IMR-90 (cell line): ENCODE results near the gene PRC1. TPM values are rescaled to one million over a fixed set of nuclear protein-coding genes. Genes with fewer than 3 reads are reported as not detected.
A peak's percentile ranks its signal among the peaks of the same experiment; 100 is the strongest.

Experiments
- ATAC-seq: fragments of 200-7000 bp; cut with Tn5 transposase; 2 replicates; pipeline ENCODE4 v1.9.1; 2020; ENCODE audit warnings: low read depth, mild to moderate bottlenecking, moderate library complexity
- BruUV-seq: library from RNA; stranded (reverse); fragments of 400-500 nt; replicated peaks from 2 replicates; lab custom pipeline; 2021; lab: Mats Ljungman, UMichigan
- CTCF ChIA-PET: fragments of 300-600 bp; formaldehyde crosslinking; extraction: SDS; loops from one replicate; lab custom pipeline; 2021; ENCODE audit warnings: antibody characterized with exemption; lab: Yijun Ruan, JAX
- POLR2A ChIA-PET: fragments of 300-600 bp; sonication (Branson Sonifier 250); formaldehyde crosslinking; loops from one replicate; lab custom pipeline; 2022; ENCODE audit warnings: antibody characterized with exemption; ENCODE audit not compliant: unreplicated experiment; lab: Charles Lee
- DNase-seq: peaks from one replicate; pipeline ENCODE4 v3.0.0; 2013
- H2AFZ ChIP-seq: replicated peaks from 2 replicates; pipeline ENCODE3; 2013; ENCODE audit warnings: low read length, mild to moderate bottlenecking; ENCODE audit not compliant: poor library complexity
- H2AK5ac ChIP-seq: 2 replicates; pipeline ENCODE4 v1.6.1; 2013; ENCODE audit warnings: low read depth, low read length, inconsistent platforms
- H2AK9ac ChIP-seq: replicated peaks from 2 replicates; pipeline ENCODE3; 2013; ENCODE audit warnings: mild to moderate bottlenecking, low read depth, low read length, moderate library complexity; ENCODE audit not compliant: poor library complexity
- H2BK120ac ChIP-seq: 2 replicates; pipeline ENCODE4 v1.6.1; 2013; ENCODE audit warnings: low read depth, low read length, inconsistent platforms
- H2BK15ac ChIP-seq: 3 replicates; pipeline ENCODE4 v1.6.1; 2013; ENCODE audit warnings: low read depth, low read length, inconsistent platforms
- H2BK20ac ChIP-seq: 2 replicates; pipeline ENCODE4 v1.6.1; 2013; ENCODE audit warnings: low read depth, mild to moderate bottlenecking, inconsistent platforms, low read length, moderate library complexity
- H2BK5ac ChIP-seq: 2 replicates; pipeline ENCODE4 v1.6.1; 2013; ENCODE audit warnings: mild to moderate bottlenecking, low read depth, low read length, inconsistent platforms; ENCODE audit not compliant: poor library complexity, severe bottlenecking
- H3K14ac ChIP-seq: replicated peaks from 2 replicates; pipeline ENCODE4 v1.6.1; 2013; ENCODE audit warnings: low read depth, low read length, inconsistent platforms
- H3K18ac ChIP-seq: 2 replicates; pipeline ENCODE4 v1.6.1; 2013; ENCODE audit warnings: low read depth, low read length, control low read depth
- H3K23ac ChIP-seq: 2 replicates; pipeline ENCODE4 v1.6.1; 2013; ENCODE audit warnings: low read depth, low read length, inconsistent platforms
- H3K27ac ChIP-seq: 2 replicates; pipeline ENCODE4 v1.5.1; 2013; ENCODE audit warnings: mild to moderate bottlenecking, control low read depth, low read length; ENCODE audit not compliant: insufficient read depth
- H3K27me3 ChIP-seq: 2 replicates; pipeline ENCODE4 v1.6.1; 2013; ENCODE audit warnings: low read length; ENCODE audit not compliant: control insufficient read depth, insufficient read depth
- H3K36me3 ChIP-seq: 2 replicates; pipeline ENCODE4 v1.6.1; 2013; ENCODE audit warnings: low read length, mixed read lengths; ENCODE audit not compliant: control insufficient read depth, insufficient read depth
- H3K4ac ChIP-seq: 2 replicates; pipeline ENCODE4 v1.6.1; 2013; ENCODE audit warnings: low read depth, low read length, inconsistent platforms
- H3K4me1 ChIP-seq: 2 replicates; pipeline ENCODE4 v1.6.1; 2013; ENCODE audit warnings: low read length, mixed read lengths; ENCODE audit not compliant: control insufficient read depth, insufficient read depth
- H3K4me2 ChIP-seq: 2 replicates; pipeline ENCODE4 v1.6.1; 2013; ENCODE audit warnings: low read depth, mild to moderate bottlenecking, control low read depth, low read length, moderate library complexity
- H3K4me3 ChIP-seq: 2 replicates; pipeline ENCODE4 v1.5.1; 2013; ENCODE audit warnings: low read depth, mild to moderate bottlenecking, control low read depth, low read length, moderate library complexity; ENCODE audit not compliant: insufficient read depth
- H3K56ac ChIP-seq: 2 replicates; pipeline ENCODE4 v1.6.1; 2013; ENCODE audit warnings: low read length, inconsistent platforms; ENCODE audit not compliant: insufficient read depth; ENCODE audit errors: extremely low read depth
- H3K79me1 ChIP-seq, 2 experiments: 2 replicates each; pipeline ENCODE4 v1.6.1; 2013; ENCODE audit warnings: low read length in 2 of 2, inconsistent platforms in 1 of 2, low read depth in 1 of 2
- H3K9ac ChIP-seq: 2 replicates; pipeline ENCODE4 v1.6.1; 2013; ENCODE audit warnings: low read depth, low read length, control low read depth
- H3K9me1 ChIP-seq: 2 replicates; pipeline ENCODE4 v1.6.1; 2013; ENCODE audit warnings: low read length, inconsistent platforms; ENCODE audit not compliant: insufficient read depth
- H3K9me3 ChIP-seq: 2 replicates; pipeline ENCODE4 v1.6.1; 2013; ENCODE audit warnings: low read length; ENCODE audit not compliant: control insufficient read depth, insufficient read depth
- H4K20me1 ChIP-seq: 2 replicates; pipeline ENCODE4 v1.6.1; 2013; ENCODE audit warnings: low read length, inconsistent platforms; ENCODE audit not compliant: insufficient read depth
- H4K5ac ChIP-seq: 2 replicates; pipeline ENCODE4 v1.6.1; 2013; ENCODE audit warnings: mild to moderate bottlenecking, low read depth, low read length, control low read depth
- H4K8ac ChIP-seq, 2 experiments: 2 replicates each; pipeline ENCODE4 v1.6.1; 2013; ENCODE audit warnings: low read depth in 2 of 2, low read length in 2 of 2, control low read depth in 1 of 2, inconsistent platforms in 1 of 2
- H4K91ac ChIP-seq: 2 replicates; pipeline ENCODE4 v1.6.1; 2013; ENCODE audit warnings: low read depth, low read length, inconsistent platforms; ENCODE audit not compliant: insufficient read depth
- BHLHE40 ChIP-seq: fragments of 150-350 bp; IDR thresholded peaks from 2 replicates; pipeline ENCODE4 v1.6.1; 2016; ENCODE audit warnings: mild to moderate bottlenecking, low read depth, low read length
- CEBPB ChIP-seq: IDR thresholded peaks from 2 replicates; pipeline ENCODE4 v1.6.1; 2012; ENCODE audit warnings: low read depth, low read length, improper control_type of control experiment
- CHD1 ChIP-seq: IDR thresholded peaks from 2 replicates; pipeline ENCODE4 v1.6.1; 2012; ENCODE audit warnings: low read depth, low read length, improper control_type of control experiment
- CTCF ChIP-seq: conservative IDR thresholded peaks from 2 replicates; pipeline ENCODE4 v1.5.1; 2012; ENCODE audit warnings: mild to moderate bottlenecking, low read depth, low read length, improper control_type of control experiment
- ELK1 ChIP-seq: fragments of 150-350 bp; IDR thresholded peaks from 2 replicates; pipeline ENCODE4 v1.6.1; 2016; ENCODE audit warnings: low read depth, mild to moderate bottlenecking, low read length, moderate library complexity, borderline replicate concordance
- FOS ChIP-seq: fragments of 150-350 bp; IDR thresholded peaks from 2 replicates; pipeline ENCODE4 v1.6.1; 2016; ENCODE audit warnings: low read depth, low read length
- MAFK ChIP-seq: IDR thresholded peaks from 2 replicates; pipeline ENCODE4 v1.6.1; 2012; ENCODE audit warnings: low read depth, low read length, improper control_type of control experiment
- MAZ ChIP-seq: IDR thresholded peaks from 2 replicates; pipeline ENCODE4 v1.6.1; 2012; ENCODE audit warnings: low read depth, mild to moderate bottlenecking, low read length, improper control_type of control experiment, moderate library complexity, borderline replicate concordance
- MXI1 ChIP-seq: IDR thresholded peaks from 2 replicates; pipeline ENCODE4 v1.6.1; 2012; ENCODE audit warnings: low read depth, mild to moderate bottlenecking, low read length, moderate library complexity, borderline replicate concordance
- NFE2L2 ChIP-seq: fragments of 150-350 bp; IDR thresholded peaks from 2 replicates; pipeline ENCODE4 v1.6.1; 2016; ENCODE audit warnings: low read depth, mild to moderate bottlenecking, low read length
- POLR2A ChIP-seq: IDR thresholded peaks from 2 replicates; pipeline ENCODE4 v1.6.1; 2012; ENCODE audit warnings: mild to moderate bottlenecking, low read depth, low read length
- RAD21 ChIP-seq: IDR thresholded peaks from 2 replicates; pipeline ENCODE4 v1.6.1; 2012; ENCODE audit warnings: low read length, improper control_type of control experiment
- RFX5 ChIP-seq: IDR thresholded peaks from 2 replicates; pipeline ENCODE4 v1.8.0; 2012; ENCODE audit warnings: low read depth, mild to moderate bottlenecking, low read length, moderate library complexity
- SMC3 ChIP-seq: fragments of 150-350 bp; IDR thresholded peaks from 2 replicates; pipeline ENCODE4 v1.6.1; 2016; ENCODE audit warnings: low read depth, mild to moderate bottlenecking, antibody characterized with exemption, low read length, moderate library complexity
- USF2 ChIP-seq: fragments of 150-350 bp; IDR thresholded peaks from 2 replicates; pipeline ENCODE4 v1.6.1; 2017; ENCODE audit warnings: mild to moderate bottlenecking, antibody characterized with exemption, low read length, low read depth
- WGBS, 2 experiments: methylation state at CpG; one replicate each; pipeline versions ENCODE4 v1.1.5 to v1.1.7; 2013; ENCODE audit warnings: missing lambda C conversion rate in 2 of 2; ENCODE audit not compliant: insufficient read length in 1 of 2; ENCODE audit errors: extremely low coverage in 2 of 2; 5-methylcytosine and 5-hydroxymethylcytosine counted together
- dilution Hi-C: fragments of 300-500 bp; cut with HindIII; formaldehyde crosslinking; loops from one replicate; pipeline ENCODE4 v1.14.3; 2018; ENCODE audit warnings: low sequenced_read_pairs; ENCODE audit not compliant: unreplicated experiment
- in situ Hi-C: fragments of 300-500 bp; cut with MboI; formaldehyde crosslinking; loops from 3 replicates; pipeline ENCODE4 v1.14.3; 2019; ENCODE audit warnings: low sequenced_read_pairs, inconsistent platforms, mixed read lengths
- intact Hi-C: fragments of 100-400 bp; cut with micrococcal nuclease; formaldehyde crosslinking; loops from 2 replicates; pipeline ENCODE4 v1.10.0; 2022
- polyA plus RNA-seq, 3 experiments: library from polyadenylated mRNA; depleted of rRNA; stranded (reverse); fragments of >200 nt; gene quantifications; 2 replicates each; pipeline ENCODE4 v1.2.3, GENCODE V29; 2012; ENCODE audit warnings: low replicate concordance in 1 of 3
- total RNA-seq: library from RNA; depleted of rRNA; stranded (reverse); fragments of >200 nt; gene quantifications from 2 replicates; pipeline ENCODE4 v1.2.3, GENCODE V29; 2012

PRC1 gene
- total and polyA plus RNA-seq, 2 of the 4 experiments (the other 2 are of a cell fraction), result 131 to 148 TPM

GRCh38 chr15:90942354-90943120 lies 51.8 kb downstream of the PRC1 start:
- Histone ChIP-seq H3K9me1 (0 out of 2 replicates have a peak, but pooled peaks cover 4% of the 10 kb centered on the region), H2BK15ac (no peak overlapping the region), H4K20me1 (peaks cover 3% of the 10 kb centered on the region; the same call in 1 of the 2 replicates), H2AFZ (no peak overlapping the region), H3K23ac (no peak overlapping the region), H3K27ac (no peak overlapping the region), H3K4ac (no peak overlapping the region), H2BK120ac (no peak overlapping the region), H2AK5ac (no peak overlapping the region), H4K8ac (no peak overlapping the region), H2BK5ac (no peak overlapping the region), H3K4me1 (no peaks in the 10 kb centered on the region), H3K56ac (no peak overlapping the region), H3K79me1 (peaks cover 13 to 21% of the 10 kb centered on the region in 2 experiments), H3K4me2 (no peak overlapping the region), H4K5ac (no peak overlapping the region), H3K9me3 (no peaks in the 10 kb centered on the region), H3K4me3 (no peak overlapping the region), H3K9ac (no peak overlapping the region), H3K36me3 (peaks cover 71% of the 10 kb centered on the region), H2BK20ac (no peak overlapping the region), H3K14ac (no peak overlapping the region), H3K18ac (no peak overlapping the region), H2AK9ac (peak overlapping the region; percentile 31), H4K91ac (no peak overlapping the region), H3K27me3 (no peaks in the 10 kb centered on the region)
- POLR2A ChIA-PET, result no interaction called here
- 100% methylated on average over 1 of the region's 12 CpGs; no CpG with 5 or more reads in 1 of the 2 experiments for WGBS, 2 experiments
- in situ Hi-C loops, result no loop called here
- CTCF ChIA-PET, result interaction anchor here (0.6 to 1.2 kb wide), 3 partner anchors 8 to 43 kb away, joined by 3 to 8 read pairs (median 6); partner anchors contain the start of gene UNC45A
- dilution Hi-C loops, result no loop called here
- ATAC-seq (no peak), DNase-seq (no peak)
- intact Hi-C loops, result no loop called here
- BruUV-seq, result no TSS peak
- no peak for TF ChIP-seq CTCF
- no peak for TF ChIP-seq FOS
- no peak for TF ChIP-seq MAFK
- TF ChIP-seq RFX5, result no peak
- TF ChIP-seq USF2, result no peak
- no peak for TF ChIP-seq RAD21
- no peak for TF ChIP-seq SMC3
- no peak for TF ChIP-seq BHLHE40
- no peak for TF ChIP-seq POLR2A
- no peak for TF ChIP-seq MXI1
- no peak for TF ChIP-seq CEBPB
- TF ChIP-seq ELK1, result no peak
- TF ChIP-seq MAZ, result no peak
- no peak for TF ChIP-seq CHD1
- no peak for TF ChIP-seq NFE2L2
